Aorta (tissue), 5 donors: ENCODE results near the gene SMTNL2. TPM values are rescaled to one million over a fixed set of nuclear protein-coding genes. Genes with fewer than 3 reads are reported as not detected.
"Not testable (repeated sequence)": the region's sequence is repeated elsewhere in the genome, so short reads cannot be mapped to it uniquely, and the experiment has no call there.

Source experiments
- ATAC-seq: fragments of 200-7000 bp; cut with Tn5 transposase; one replicate; pipeline ENCODE4 v1.9.1; 2022; ENCODE audit warnings: moderate library complexity; ENCODE audit not compliant: low FRiP score
- DNase-seq, 2 donors: peaks; one replicate each; pipeline ENCODE4 v3.0.0-alpha.2; 2020
- H3K27ac ChIP-seq, 2 donors: one replicate each; pipeline ENCODE4 v1.5.1; 2013; ENCODE audit warnings: low read length in 2 of 2, mild to moderate bottlenecking in 2 of 2, moderate library complexity in 2 of 2, control low read depth in 1 of 2, inconsistent platforms in 1 of 2, low read depth in 1 of 2
- H3K27me3 ChIP-seq, 2 donors: one replicate each; pipeline ENCODE4 v1.6.1; 2013; ENCODE audit warnings: control low read depth in 1 of 2, low read length in 1 of 2, mild to moderate bottlenecking in 1 of 2, moderate library complexity in 1 of 2; ENCODE audit not compliant: insufficient read depth in 2 of 2, control insufficient read depth in 1 of 2
- H3K36me3 ChIP-seq, 2 donors: one replicate each; pipeline ENCODE4 v1.6.1; 2013; ENCODE audit warnings: control low read depth in 1 of 2, low read length in 1 of 2, mild to moderate bottlenecking in 1 of 2; ENCODE audit not compliant: insufficient read depth in 2 of 2, control insufficient read depth in 1 of 2
- H3K4me1 ChIP-seq, 2 donors: one replicate each; pipeline ENCODE4 v1.6.1; 2013; ENCODE audit warnings: low read length in 2 of 2, control low read depth in 1 of 2, mild to moderate bottlenecking in 1 of 2, moderate library complexity in 1 of 2; ENCODE audit not compliant: insufficient read depth in 2 of 2, control insufficient read depth in 1 of 2
- H3K4me3 ChIP-seq, 2 donors: one replicate each; pipeline ENCODE4 v1.5.1; 2013; ENCODE audit warnings: low read length in 2 of 2, control low read depth in 1 of 2, mild to moderate bottlenecking in 1 of 2
- H3K9me3 ChIP-seq: one replicate; pipeline ENCODE4 v1.6.1; 2013; ENCODE audit warnings: mild to moderate bottlenecking, low read length; ENCODE audit not compliant: control insufficient read depth
- WGBS, 2 donors: extraction: QIAGEN DNeasy Blood & Tissue Kit; methylation state at CpG; one replicate each; pipeline ENCODE4 v1.1.7; 2013; 5-methylcytosine and 5-hydroxymethylcytosine counted together
- intact Hi-C, 2 donors: fragments of 100-400 bp; cut with DNase I; formaldehyde crosslinking; loops; one replicate each; pipeline versions ENCODE4 v1.14.2 to v1.15.0; 2022
- polyA plus RNA-seq, 2 donors: library from polyadenylated mRNA; stranded (reverse); fragments of 200-250 nt; gene quantifications; one replicate each; pipeline ENCODE4 v1.2.3, GENCODE V29; 2013
- total RNA-seq, 2 donors: library from RNA; stranded (reverse); fragmentation: NEBNext Ultra II Directional; extraction: Animal tissue kit (Norgen Biotek cat#: 25700); gene quantifications; one replicate each; pipeline ENCODE4 v1.2.1, GENCODE V29; 2021
- donor health status: healthy with polysubstance abuse.
- donor health status: Bipolar disorder and iron deficiency.
- donor health status: DM: no; HTN: no; CAD: no.
- donor health status: DM: no; HTN: no; CAD: no.
- donor health status: DM: yes; HTN: yes; CAD: no.

SMTNL2 gene
- total and polyA plus RNA-seq, 4 donors: 0.49 to 1.7 TPM; not detected in 2

- no peak for DNase-seq
- Histone ChIP-seq H3K9me3 (peaks cover 5% of the 10 kb centered on the region), H3K4me1 (no peaks in the 10 kb centered on the region), H3K27ac (no peak overlapping the region), H3K36me3 (no peaks in the 10 kb centered on the region), H3K27me3 (no peaks in the 10 kb centered on the region), H3K4me3 (no peak overlapping the region)
- WGBS, 2 donors: 89 to 95% methylated on average over 4 of the region's 4 CpGs
- no peak for ATAC-seq
- intact Hi-C loops: loop anchor here in 1 of 2 donors (10.0 kb wide), 1 partner anchor 406 kb away; no protein-coding TSS in a partner anchor
Observed at GRCh38 chr17:4620531-4621101, 36.3 kb downstream of the SMTNL2 start.

GRCh38 chr17:4622375-4622774, 38.0 kb downstream of the SMTNL2 start:
- H3K36me3 ChIP-seq: no peaks in the 10 kb centered on the region
- H3K27ac ChIP-seq: no peak overlapping the region
- H3K4me3 ChIP-seq: no peak overlapping the region
- no peaks in the 10 kb centered on the region for H3K4me1 ChIP-seq
- WGBS, 2 donors: 96 to 100% methylated on average over 1 of the region's 1 CpG
- DNase-seq (no peak), ATAC-seq (no peak)
- H3K27me3 ChIP-seq: no peaks in the 10 kb centered on the region
- intact Hi-C loops: loop anchor here in 1 of 2 donors (10.0 kb wide), 1 partner anchor 408 kb away; no protein-coding TSS in a partner anchor
- peaks cover 5% of the 10 kb centered on the region for H3K9me3 ChIP-seq

GRCh38 chr17:4623249-4623648, 38.9 kb downstream of the SMTNL2 start:
- Histone ChIP-seq H3K4me3 (no peak overlapping the region), H3K4me1 (no peaks in the 10 kb centered on the region), H3K27ac (no peak overlapping the region), H3K36me3 (no peaks in the 10 kb centered on the region), H3K9me3 (peaks cover 5% of the 10 kb centered on the region), H3K27me3 (no peaks in the 10 kb centered on the region)
- 71 to 72% methylated on average over 2 of the region's 2 CpGs for WGBS, 2 donors
- ATAC-seq: no peak
- no peak for DNase-seq
- intact Hi-C loops: loop anchor here in 1 of 2 donors (10.0 kb wide), 1 partner anchor 408 kb away; no protein-coding TSS in a partner anchor

- intact Hi-C loops: loop anchor here (2.0 to 10.0 kb wide), 2 partner anchors 60 to 410 kb away; no protein-coding TSS in a partner anchor
- not testable (repeated sequence) for DNase-seq
Observed at GRCh38 chr17:4624451-4624911, 40.2 kb downstream of the SMTNL2 start.

DNA sequence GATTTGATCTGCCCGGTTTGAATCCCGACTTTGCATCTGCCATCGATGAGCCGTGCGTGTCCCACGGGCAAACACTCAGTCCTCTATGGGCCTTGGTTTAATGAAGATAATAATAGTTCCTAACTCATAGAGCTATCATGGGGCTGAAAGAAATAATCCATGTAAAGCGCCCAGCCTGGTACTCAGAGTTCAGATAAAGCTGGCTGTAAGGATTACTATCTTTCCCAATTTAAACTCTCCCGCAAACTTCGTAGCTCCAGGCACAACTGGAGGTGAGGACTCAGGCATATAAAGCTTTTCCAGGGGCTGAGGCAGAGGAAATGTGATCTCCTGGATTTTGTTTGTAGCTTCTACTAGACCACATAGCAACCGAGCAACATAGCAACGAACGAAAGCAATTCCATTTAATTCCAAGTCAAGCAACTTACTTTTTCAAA, 40.9 kb downstream of the SMTNL2 start:
- WGBS, 2 donors: 58 to 61% methylated on average over 12 of the region's 12 CpGs
- intact Hi-C loops: loop anchor here (1.0 to 10.0 kb wide), 3 partner anchors 60 to 410 kb away; no protein-coding TSS in a partner anchor
- DNase-seq: no peak
- Histone ChIP-seq H3K27me3 (no peaks in the 10 kb centered on the region), H3K36me3 (no peaks in the 10 kb centered on the region), H3K27ac (no peak overlapping the region), H3K4me1 (no peaks in the 10 kb centered on the region), H3K4me3 (no peak overlapping the region), H3K9me3 (peaks cover 5% of the 10 kb centered on the region)
- ATAC-seq: no peak

More at GRCh38 chr17:4624451-4624911, 40.2 kb downstream of the SMTNL2 start:
- 79 to 81% methylated on average over 3 of the region's 3 CpGs for WGBS, 2 donors
- not testable (repeated sequence) for H3K4me1 ChIP-seq, H3K9me3 ChIP-seq, H3K36me3 ChIP-seq, H3K4me3 ChIP-seq, H3K27me3 ChIP-seq, ATAC-seq, H3K27ac ChIP-seq

DNA sequence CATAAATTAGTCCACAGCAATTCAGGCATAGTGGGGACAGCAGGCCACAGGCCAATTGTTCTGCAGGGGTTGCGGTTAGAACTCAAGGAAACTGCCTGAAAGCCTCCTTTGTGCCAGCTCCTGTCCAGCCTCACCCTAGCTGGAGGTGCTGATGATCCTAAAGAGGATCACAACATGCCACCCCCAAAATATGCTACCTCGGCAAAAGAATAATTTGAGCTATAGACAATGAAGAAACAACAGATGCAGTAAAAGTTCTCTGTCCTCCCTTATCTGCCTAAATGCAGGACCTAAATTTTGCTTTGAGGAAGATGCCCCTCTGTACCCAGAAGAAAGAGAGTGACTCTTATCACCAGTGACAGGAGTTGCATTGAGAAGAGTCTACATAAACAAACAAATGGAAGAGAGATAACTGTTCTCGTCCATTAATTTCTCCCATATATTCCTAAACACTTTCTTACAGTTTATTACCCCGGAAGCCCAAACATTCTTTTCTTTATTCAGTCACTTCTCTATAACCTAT, 42.5 kb downstream of the SMTNL2 start:
- Histone ChIP-seq H3K27ac (no peak overlapping the region), H3K9me3 (peaks cover 3% of the 10 kb centered on the region), H3K4me3 (no peak overlapping the region), H3K4me1 (no peaks in the 10 kb centered on the region), H3K27me3 (no peaks in the 10 kb centered on the region), H3K36me3 (no peaks in the 10 kb centered on the region)
- ATAC-seq: no peak
- WGBS, 2 donors: 77 to 78% methylated on average over 4 of the region's 4 CpGs
- intact Hi-C loops: loop anchor here in 1 of 2 donors (2.0 to 10.0 kb wide), 3 partner anchors 60 to 412 kb away; no protein-coding TSS in a partner anchor
- DNase-seq: no peak

GRCh38 chr17:4631431-4631830, 47.1 kb downstream of the SMTNL2 start:
- Histone ChIP-seq H3K9me3 (no peaks in the 10 kb centered on the region), H3K4me1 (no peaks in the 10 kb centered on the region), H3K36me3 (no peaks in the 10 kb centered on the region), H3K27ac (no peak overlapping the region), H3K4me3 (no peak overlapping the region), H3K27me3 (no peaks in the 10 kb centered on the region)
- DNase-seq (no peak), ATAC-seq (no peak)
- intact Hi-C loops: no loop called here
- WGBS, 2 donors: 83 to 84% methylated on average over 8 of the region's 8 CpGs

- intact Hi-C loops: no loop called here
- no peaks in the 10 kb centered on the region for H3K36me3 ChIP-seq
- H3K27ac ChIP-seq: no peak overlapping the region
- ATAC-seq (no peak), DNase-seq (no peak)
- H3K4me1 ChIP-seq: no peaks in the 10 kb centered on the region
- no peaks in the 10 kb centered on the region for H3K9me3 ChIP-seq
- 66 to 69% methylated on average over 21 of the region's 21 CpGs for WGBS, 2 donors
- H3K27me3 ChIP-seq: no peaks in the 10 kb centered on the region
- no peak overlapping the region for H3K4me3 ChIP-seq
Observed at GRCh38 chr17:4631836-4632580, 47.7 kb downstream of the SMTNL2 start.
